Heart left ventricle (tissue), 13 donors: ENCODE measurements around the gene TTN.

Source experiments
- POLR2A ChIP-seq, 2 donors: fragments of 450-650 bp; IDR thresholded peaks; one replicate each; pipeline ENCODE4 v1.6.1; 2017; ENCODE audit warnings: antibody characterized with exemption in 2 of 2, mild to moderate bottlenecking in 2 of 2, moderate library complexity in 2 of 2
- TF ChIP-seq, protein P1 (sequence below), 12 donors: fragments of 200-600 bp; sonication (generic) in 4 of 12; IDR thresholded peaks; one replicate each; pipeline versions ENCODE4 v1.5.0 to v1.8.0; 2018 to 2022; ENCODE audit warnings: antibody characterized with exemption in 12 of 12, mild to moderate bottlenecking in 5 of 12
- donor health status: ischemic (EF 13 %, LVEDD 7.1; RV severe dilation, severe dysfunction).
- donor health status: DM: no; HTN: yes; CAD: no.
- donor health status: DM: no; HTN: no; CAD: no.
- donor health status: ischemic (EF 25% LVEDD 6.9; RV normal size, moderate dysfunction).
- donor health status: ischemic (EF 25% LVEDD 5.7; RV mildly dilated, moderate dysfunction).
- donor health status: ischemic (EF 35%, LVEDD 5.7; RV mildly dilated, moderate dysfunction).
- donor health status: nonischemic (EF 11% LVEDD 7.7; RV severe dilation, severe dysfunction).
- donor health status: DM: yes; HTN: yes; CAD: no.
- donor health status: PGD.
- donor health status: ischemic (EF 29% LVEDD 5.4; RV normal size, mild dysfunction).
- donor health status: nonischemic (EF 23%, LVEDD 6.1; RV moderate dilation, normal function).

DNA sequence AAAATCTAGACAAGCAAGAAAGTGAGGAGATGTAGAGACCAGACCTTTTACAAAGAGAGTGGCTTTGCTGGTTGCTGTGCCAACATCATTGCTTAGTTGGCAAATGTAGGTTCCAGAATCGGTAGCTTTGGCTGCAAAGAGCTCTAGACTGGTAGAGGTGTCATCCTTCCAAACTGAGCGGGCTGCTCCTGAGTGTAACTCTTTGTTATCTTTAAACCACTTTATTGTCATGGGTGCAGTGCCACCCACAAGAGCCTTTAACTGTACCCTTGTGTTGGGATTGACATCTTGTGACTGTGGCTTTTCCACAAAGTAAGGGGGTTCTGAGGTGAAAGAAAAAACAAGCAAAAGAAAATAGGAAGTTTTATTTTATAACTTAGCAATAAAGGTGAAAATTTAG, 77.2 kb downstream of the TTN start:
- TF ChIP-seq, protein P1, sequence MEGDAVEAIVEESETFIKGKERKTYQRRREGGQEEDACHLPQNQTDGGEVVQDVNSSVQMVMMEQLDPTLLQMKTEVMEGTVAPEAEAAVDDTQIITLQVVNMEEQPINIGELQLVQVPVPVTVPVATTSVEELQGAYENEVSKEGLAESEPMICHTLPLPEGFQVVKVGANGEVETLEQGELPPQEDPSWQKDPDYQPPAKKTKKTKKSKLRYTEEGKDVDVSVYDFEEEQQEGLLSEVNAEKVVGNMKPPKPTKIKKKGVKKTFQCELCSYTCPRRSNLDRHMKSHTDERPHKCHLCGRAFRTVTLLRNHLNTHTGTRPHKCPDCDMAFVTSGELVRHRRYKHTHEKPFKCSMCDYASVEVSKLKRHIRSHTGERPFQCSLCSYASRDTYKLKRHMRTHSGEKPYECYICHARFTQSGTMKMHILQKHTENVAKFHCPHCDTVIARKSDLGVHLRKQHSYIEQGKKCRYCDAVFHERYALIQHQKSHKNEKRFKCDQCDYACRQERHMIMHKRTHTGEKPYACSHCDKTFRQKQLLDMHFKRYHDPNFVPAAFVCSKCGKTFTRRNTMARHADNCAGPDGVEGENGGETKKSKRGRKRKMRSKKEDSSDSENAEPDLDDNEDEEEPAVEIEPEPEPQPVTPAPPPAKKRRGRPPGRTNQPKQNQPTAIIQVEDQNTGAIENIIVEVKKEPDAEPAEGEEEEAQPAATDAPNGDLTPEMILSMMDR (IDR thresholded peaks at IDR 0.05), result no peak
- TF ChIP-seq POLR2A (IDR thresholded peaks at IDR 0.05), result no peak
